Mucosa of descending colon (tissue), 3 donors: Measurements from ENCODE around the gene KRR1. TPM values are rescaled to one million over a fixed set of nuclear protein-coding genes. Genes with fewer than 3 reads are reported as not detected.
"Not testable (repeated sequence)": the region's sequence is repeated elsewhere in the genome, so short reads cannot be mapped to it uniquely, and the experiment has no call there.

ENCODE experiments used
- ATAC-seq: fragments of 200-7000 bp; cut with Tn5 transposase; one replicate; pipeline ENCODE4 v1.9.1; 2020; ENCODE audit warnings: mild to moderate bottlenecking, moderate library complexity
- DNase-seq, 3 donors: peaks; one replicate each; pipeline ENCODE4 v3.0.0-alpha.2; 2020
- H3K36me3 ChIP-seq: fragments of 200-600 bp; one replicate; pipeline ENCODE4 v1.8.0; 2021; ENCODE audit warnings: low read depth, mild to moderate bottlenecking
- H3K4me1 ChIP-seq: fragments of 200-600 bp; one replicate; pipeline ENCODE4 v1.8.0; 2021; ENCODE audit warnings: low read depth, mild to moderate bottlenecking
- H3K4me3 ChIP-seq: fragments of 200-600 bp; one replicate; pipeline ENCODE4 v1.8.0; 2021; ENCODE audit warnings: mild to moderate bottlenecking
- H3K9me3 ChIP-seq: fragments of 200-600 bp; one replicate; pipeline ENCODE4 v1.8.0; 2021; ENCODE audit warnings: mild to moderate bottlenecking
- CTCF ChIP-seq: fragments of 200-600 bp; IDR thresholded peaks from one replicate; pipeline ENCODE4 v1.8.0; 2022; ENCODE audit warnings: antibody characterized with exemption, mild to moderate bottlenecking
- intact Hi-C, 2 donors: fragments of 100-400 bp; cut with DNase I in 1 of 2; cut with micrococcal nuclease in 1 of 2; formaldehyde crosslinking; loops; one replicate each; pipeline versions ENCODE4 v1.11.0 to v1.11.1; 2022; cut with DNase I, micrococcal nuclease
- total RNA-seq, 3 donors: library from RNA; stranded (reverse); fragmentation: NEBNext Ultra II Directional in 2 of 3; extraction: Animal tissue kit (Norgen Biotek cat#: 25700) in 2 of 3; gene quantifications; one replicate each; pipeline versions ENCODE4 v1.2.1 to v1.2.4, GENCODE V29; 2021 to 2023
- donor health status: DM: no; HTN: no; CAD: no; lungs with moderate emphysema.
- donor health status: DM: no; HTN: no; CAD: no.
- donor health status: DM: no; HTN: yes; CAD: no.

KRR1 gene
- total RNA-seq, 3 donors from 2014 or later: 34.1 to 48.5 (median 34.8) TPM

- Histone ChIP-seq H3K36me3 (no peaks in the 10 kb centered on the region), H3K4me3 (no peak overlapping the region), H3K4me1 (no peaks in the 10 kb centered on the region), H3K9me3 (peaks cover 9% of the 10 kb centered on the region)
- no peak for ATAC-seq
- TF ChIP-seq CTCF: no peak
- no peak for DNase-seq
- intact Hi-C loops: no loop called here
Observed at GRCh38 chr12:75459755-75460154, 51.7 kb downstream of the KRR1 start.

- ATAC-seq, H3K4me1 ChIP-seq, H3K36me3 ChIP-seq, DNase-seq, H3K4me3 ChIP-seq, intact Hi-C loops, H3K9me3 ChIP-seq: not testable (repeated sequence)
Observed at GRCh38 chr12:75457866-75458265, 53.5 kb downstream of the KRR1 start.

- ATAC-seq (no peak), DNase-seq (no peak)
- Histone ChIP-seq H3K4me1 (no peaks in the 10 kb centered on the region), H3K36me3 (no peaks in the 10 kb centered on the region), H3K4me3 (no peak overlapping the region), H3K9me3 (peaks cover 9% of the 10 kb centered on the region)
- no peak for TF ChIP-seq CTCF
- intact Hi-C loops: no loop called here
Observed at GRCh38 chr12:75457191-75457590, 54.2 kb downstream of the KRR1 start.

GRCh38 chr12:75455839-75456238, 55.6 kb downstream of the KRR1 start:
- no peak for ATAC-seq
- intact Hi-C loops: no loop called here
- no peak for DNase-seq
- no peaks in the 10 kb centered on the region for H3K4me1 ChIP-seq
- H3K36me3 ChIP-seq: no peaks in the 10 kb centered on the region
- H3K9me3 ChIP-seq: peaks cover 9% of the 10 kb centered on the region
- no peak for TF ChIP-seq CTCF
- no peak overlapping the region for H3K4me3 ChIP-seq

GRCh38 chr12:75452675-75453330, 58.6 kb downstream of the KRR1 start:
- DNase-seq: no peak
- no peak overlapping the region for H3K4me3 ChIP-seq
- H3K4me1 ChIP-seq: no peaks in the 10 kb centered on the region
- intact Hi-C loops: no loop called here
- no peaks in the 10 kb centered on the region for H3K36me3 ChIP-seq
- H3K9me3 ChIP-seq: peaks cover 3% of the 10 kb centered on the region
- TF ChIP-seq CTCF: no peak
- no peak for ATAC-seq

GRCh38 chr12:75447691-75448393, 63.6 kb downstream of the KRR1 start:
- intact Hi-C loops: no loop called here
- Histone ChIP-seq H3K4me3 (no peak overlapping the region), H3K4me1 (peaks cover 5% of the 10 kb centered on the region), H3K9me3 (no peaks in the 10 kb centered on the region), H3K36me3 (no peaks in the 10 kb centered on the region)
- ATAC-seq (no peak), DNase-seq (no peak)
- no peak for TF ChIP-seq CTCF
